T-helper 2 cell treated with Interferon-gamma antibody and Interleukin-4, amounts not matched to agents 5 μg/mL and 100 μg/mL, for 36 hours (primary cell): ENCODE measurements around the gene ZNF880.
"Not testable (repeated sequence)": the region's sequence is repeated elsewhere in the genome, so short reads cannot be mapped to it uniquely, and the experiment has no call there.

ENCODE experiments used
- DNase-seq: peaks from one replicate; pipeline ENCODE4 v3.0.0; 2021; ENCODE audit warnings: low spot score
- H3K27ac Mint-ChIP-seq: one replicate; pipeline ENCODE4 v1.8.0; 2021; ENCODE audit warnings: mild to moderate bottlenecking, mixed read lengths
- H3K27me3 Mint-ChIP-seq: one replicate; pipeline ENCODE4 v1.8.0; 2021; ENCODE audit warnings: low read depth, mixed read lengths
- H3K36me3 Mint-ChIP-seq: one replicate; pipeline ENCODE4 v1.8.0; 2021; ENCODE audit warnings: low read depth, mixed read lengths
- H3K4me1 Mint-ChIP-seq: one replicate; pipeline ENCODE4 v1.8.0; 2021; ENCODE audit warnings: low read depth, mixed read lengths
- H3K4me3 Mint-ChIP-seq: one replicate; pipeline ENCODE4 v1.8.0; 2022; ENCODE audit warnings: mild to moderate bottlenecking, moderate library complexity, mixed read lengths
- H3K9me3 Mint-ChIP-seq: one replicate; pipeline ENCODE4 v1.8.0; 2021; ENCODE audit warnings: mixed read lengths

Gene ZNF880

GRCh38 chr19:52369559-52370340 is at the start of gene ZNF880:
Gene ZNF880 (plus strand): TSS chr19:52369923. CDS start chr19:52369966, 43 bp downstream.
- H3K36me3 Mint-ChIP-seq = peaks cover 44% of the 10 kb centered on the region
- peak within 1 kb of the TSS; percentile 87 for H3K4me3 Mint-ChIP-seq
- peaks cover 4% of the 10 kb centered on the region for H3K4me1 Mint-ChIP-seq
- peak within 1 kb of the TSS; percentile 94 for H3K27ac Mint-ChIP-seq
- peaks cover 70% of the 10 kb centered on the region for H3K9me3 Mint-ChIP-seq
- DNase-seq = peak; percentile 81
- H3K27me3 Mint-ChIP-seq = no peaks in the 10 kb centered on the region

GRCh38 chr19:52322429-52322828 is 47.3 kb upstream of the ZNF880 start:
- no peak for DNase-seq
- Mint-ChIP-seq H3K27me3 (no peaks in the 10 kb centered on the region), H3K4me1 (no peaks in the 10 kb centered on the region), H3K36me3 (peaks cover 60% of the 10 kb centered on the region), H3K4me3 (no peak overlapping the region), H3K9me3 (peaks cover 87% of the 10 kb centered on the region), H3K27ac (no peak overlapping the region)

- DNase-seq = no peak
- Mint-ChIP-seq H3K4me1 (peaks cover 5% of the 10 kb centered on the region), H3K9me3 (peaks cover 56% of the 10 kb centered on the region), H3K4me3 (no peak overlapping the region), H3K36me3 (peaks cover 13% of the 10 kb centered on the region), H3K27ac (no peak overlapping the region), H3K27me3 (no peaks in the 10 kb centered on the region)
These were observed 38.0 kb upstream of the ZNF880 start for GRCh38 chr19:52331757-52332156.

- H3K4me3 Mint-ChIP-seq = peak overlapping the region; percentile 91
- H3K9me3 Mint-ChIP-seq = peaks cover 63% of the 10 kb centered on the region
- H3K4me1 Mint-ChIP-seq = peaks cover 12% of the 10 kb centered on the region
- H3K36me3 Mint-ChIP-seq = peaks cover 20% of the 10 kb centered on the region
- H3K27me3 Mint-ChIP-seq = no peaks in the 10 kb centered on the region
- no peak for DNase-seq
- peak overlapping the region; percentile 94 for H3K27ac Mint-ChIP-seq
These were observed 34.0 kb upstream of the ZNF880 start for GRCh38 chr19:52335768-52336116.

- H3K9me3 Mint-ChIP-seq = peaks cover 63% of the 10 kb centered on the region
- H3K27ac Mint-ChIP-seq = peak within 1 kb of the TSS; percentile 94
- peak within 1 kb of the TSS; percentile 91 for H3K4me3 Mint-ChIP-seq
- peaks cover 18% of the 10 kb centered on the region for H3K36me3 Mint-ChIP-seq
- DNase-seq = peak; percentile 85
- H3K4me1 Mint-ChIP-seq = peaks cover 12% of the 10 kb centered on the region
- H3K27me3 Mint-ChIP-seq = no peaks in the 10 kb centered on the region
These were observed 33.5 kb upstream of the ZNF880 start, which contains the start of gene ZNF610 for GRCh38 chr19:52336117-52336790. Gene ZNF610 (plus strand): TSS chr19:52336243. CDS start chr19:52349173, 12,930 bp downstream.

- Mint-ChIP-seq H3K27ac (peak overlapping the region; percentile 94), H3K9me3 (peaks cover 59% of the 10 kb centered on the region), H3K36me3 (peaks cover 15% of the 10 kb centered on the region), H3K4me1 (peaks cover 12% of the 10 kb centered on the region), H3K4me3 (peak overlapping the region; percentile 91), H3K27me3 (no peaks in the 10 kb centered on the region)
- no peak for DNase-seq
These were observed 32.8 kb upstream of the ZNF880 start for GRCh38 chr19:52336791-52337381.

GRCh38 chr19:52339022-52339421 is 30.7 kb upstream of the ZNF880 start:
- H3K9me3 Mint-ChIP-seq = peaks cover 59% of the 10 kb centered on the region
- H3K4me3 Mint-ChIP-seq, H3K27me3 Mint-ChIP-seq, H3K27ac Mint-ChIP-seq, DNase-seq: not testable (repeated sequence)
- peaks cover 12% of the 10 kb centered on the region for H3K4me1 Mint-ChIP-seq
- H3K36me3 Mint-ChIP-seq = peaks cover 15% of the 10 kb centered on the region

GRCh38 chr19:52343548-52343947 is 26.2 kb upstream of the ZNF880 start:
- H3K27ac Mint-ChIP-seq = no peak overlapping the region
- no peaks in the 10 kb centered on the region for H3K27me3 Mint-ChIP-seq
- H3K9me3 Mint-ChIP-seq = peaks cover 58% of the 10 kb centered on the region
- no peaks in the 10 kb centered on the region for H3K4me1 Mint-ChIP-seq
- peak; percentile 24 for DNase-seq
- no peak overlapping the region for H3K4me3 Mint-ChIP-seq
- H3K36me3 Mint-ChIP-seq = peaks cover 2% of the 10 kb centered on the region

GRCh38 chr19:52345162-52345561 is 24.6 kb upstream of the ZNF880 start:
- Mint-ChIP-seq H3K4me1 (no peaks in the 10 kb centered on the region), H3K4me3 (no peak overlapping the region), H3K9me3 (peaks cover 53% of the 10 kb centered on the region), H3K36me3 (peaks cover 5% of the 10 kb centered on the region), H3K27me3 (no peaks in the 10 kb centered on the region), H3K27ac (no peak overlapping the region)
- no peak for DNase-seq

- peaks cover 18% of the 10 kb centered on the region for H3K36me3 Mint-ChIP-seq
- H3K4me3 Mint-ChIP-seq = no peak overlapping the region
- H3K27me3 Mint-ChIP-seq = no peaks in the 10 kb centered on the region
- no peaks in the 10 kb centered on the region for H3K4me1 Mint-ChIP-seq
- H3K27ac Mint-ChIP-seq = no peak overlapping the region
- no peak for DNase-seq
- H3K9me3 Mint-ChIP-seq = peaks cover 56% of the 10 kb centered on the region
These were observed 18.2 kb upstream of the ZNF880 start for GRCh38 chr19:52351512-52351911.

- H3K27ac Mint-ChIP-seq = no peak overlapping the region
- peaks cover 4% of the 10 kb centered on the region for H3K4me1 Mint-ChIP-seq
- no peak overlapping the region for H3K4me3 Mint-ChIP-seq
- no peak for DNase-seq
- no peaks in the 10 kb centered on the region for H3K27me3 Mint-ChIP-seq
- H3K9me3 Mint-ChIP-seq = peaks cover 65% of the 10 kb centered on the region
- H3K36me3 Mint-ChIP-seq = peaks cover 31% of the 10 kb centered on the region
These were observed 3.3 kb upstream of the ZNF880 start for GRCh38 chr19:52366414-52366824.

GRCh38 chr19:52370341-52370710 is 603 bp downstream of the ZNF880 start:
- DNase-seq = no peak
- Mint-ChIP-seq H3K36me3 (peaks cover 45% of the 10 kb centered on the region), H3K27ac (peak overlapping the region; percentile 94), H3K9me3 (peaks cover 68% of the 10 kb centered on the region), H3K4me3 (peak overlapping the region; percentile 87), H3K27me3 (no peaks in the 10 kb centered on the region), H3K4me1 (peaks cover 4% of the 10 kb centered on the region)

- Mint-ChIP-seq H3K27ac (no peak overlapping the region), H3K36me3 (peaks cover 7% of the 10 kb centered on the region), H3K9me3 (peaks cover 61% of the 10 kb centered on the region), H3K4me1 (no peaks in the 10 kb centered on the region), H3K27me3 (no peaks in the 10 kb centered on the region), H3K4me3 (no peak overlapping the region)
- no peak for DNase-seq
These were observed 21.4 kb downstream of the ZNF880 start for GRCh38 chr19:52391135-52391534.
